A549 (cell line): Measurements from ENCODE around the gene RUNX3. TPM values are rescaled to one million over a fixed set of nuclear protein-coding genes. Genes with fewer than 3 reads are reported as not detected.

Experiments
- ATAC-seq, 2 experiments: fragments of 200-7000 bp in 1 of 2; fragments of >200 bp in 1 of 2; cut with Nextera tagmentation in 1 of 2; cut with Tn5 transposase in 1 of 2; 3 replicates each; pipeline versions ENCODE4 v1.8.0 to v1.9.1; 2018 to 2020; ENCODE audit warnings: mild to moderate bottlenecking in 1 of 2, moderate library complexity in 1 of 2
- CTCF ChIA-PET: fragments of 300-600 bp; sonication (Branson Sonifier 250); formaldehyde crosslinking; extraction: SDS; loops from one replicate; lab custom pipeline; 2021; ENCODE audit warnings: antibody characterized with exemption, inconsistent platforms; lab: Yijun Ruan, JAX
- POLR2A ChIA-PET: fragments of 350-600 bp; formaldehyde crosslinking; extraction: SDS; loops from one replicate; lab custom pipeline; 2021; ENCODE audit warnings: antibody characterized with exemption, inconsistent platforms; lab: Yijun Ruan, JAX
- DNase-seq, 2 experiments: peaks; one replicate each; pipeline versions ENCODE4 v3.0.0 to v3.0.0-alpha.2; 2011 to 2016; ENCODE audit warnings: low read depth in 1 of 2, low spot score in 1 of 2
- FAIRE-seq: peaks from 2 replicates; lab custom pipeline; 2011; peaks lifted over from hg19 to GRCh38; lab: Jason Lieb, UNC
- H3K27ac ChIP-seq, 2 experiments: fragments of >200 bp; sonication (Bioruptor Twin); formaldehyde crosslinking; 3 replicates each; pipeline ENCODE4 v1.5.1; 2016 to 2017
- H3K4me1 ChIP-seq: fragments of >200 bp; sonication (Bioruptor Twin); formaldehyde crosslinking; 3 replicates; pipeline ENCODE4 v1.6.1; 2016
- H3K4me2 ChIP-seq: fragments of >200 bp; sonication (Bioruptor Twin); formaldehyde crosslinking; 3 replicates; pipeline ENCODE4 v1.6.1; 2016
- H3K4me3 ChIP-seq: fragments of >200 bp; sonication (Bioruptor Twin); formaldehyde crosslinking; 3 replicates; pipeline ENCODE4 v1.5.1; 2016
- H3K9me3 ChIP-seq: fragments of >200 bp; sonication (Bioruptor Twin); formaldehyde crosslinking; 3 replicates; pipeline ENCODE4 v1.6.1; 2016
- CBX2 ChIP-seq: fragments of 200-600 bp; sonication (generic); IDR thresholded peaks from 2 replicates; pipeline ENCODE4 v1.6.1; 2016; ENCODE audit warnings: low read depth, mild to moderate bottlenecking, borderline replicate concordance
- CEBPB ChIP-seq, 2 experiments: fragments of >200 bp in 1 of 2; sonication (Bioruptor Twin) in 1 of 2; formaldehyde crosslinking in 1 of 2; IDR thresholded peaks; 2 replicates each; pipeline ENCODE4 v1.6.1; 2012 to 2016
- EHMT2 ChIP-seq: fragments of 200-600 bp; sonication (generic); IDR thresholded peaks from 2 replicates; pipeline ENCODE4 v1.6.1; 2016; ENCODE audit warnings: antibody characterized with exemption, low read depth, mild to moderate bottlenecking, moderate library complexity
- EP300 ChIP-seq, 2 experiments: fragments of >200 bp; sonication (Bioruptor Twin); formaldehyde crosslinking; IDR thresholded peaks; 2 replicates in 1 of 2; 3 replicates in 1 of 2; pipeline ENCODE4 v1.6.1; 2016 to 2017
- GATA3 ChIP-seq: IDR thresholded peaks from 2 replicates; pipeline ENCODE4 v1.6.1; 2012; ENCODE audit warnings: borderline replicate concordance
- HDAC2 ChIP-seq: fragments of 200-600 bp; sonication (generic); IDR thresholded peaks from 2 replicates; pipeline ENCODE4 v1.6.1; 2016
- HOXA7 ChIP-seq: fragments of 250-450 bp; sonication (Bioruptor Pico); IDR thresholded peaks from 2 replicates; pipeline ENCODE4 v1.5.0; 2020; ENCODE audit warnings: mild to moderate bottlenecking, moderate library complexity
- HOXB5 ChIP-seq: fragments of 250-450 bp; sonication (Bioruptor Pico); IDR thresholded peaks from 2 replicates; pipeline ENCODE4 v1.5.0; 2020; ENCODE audit warnings: mild to moderate bottlenecking, moderate library complexity
- JUN ChIP-seq, 2 experiments: fragments of >200 bp; sonication (Bioruptor Twin); formaldehyde crosslinking; IDR thresholded peaks; 2 replicates in 1 of 2; 3 replicates in 1 of 2; pipeline ENCODE4 v1.6.1; 2016 to 2017
- KDM1A ChIP-seq: fragments of 200-600 bp; sonication (generic); IDR thresholded peaks from 2 replicates; pipeline ENCODE4 v1.6.1; 2016; ENCODE audit warnings: low read depth, mild to moderate bottlenecking
- MYC ChIP-seq: IDR thresholded peaks from 2 replicates; pipeline ENCODE4 v1.6.1; 2012; ENCODE audit warnings: mild to moderate bottlenecking, inconsistent platforms, low read length, improper control_type of control experiment, borderline replicate concordance
- NPAS2 ChIP-seq: fragments of 250-450 bp; sonication (Bioruptor Pico); IDR thresholded peaks from 2 replicates; pipeline ENCODE4 v1.8.0; 2022; ENCODE audit warnings: mild to moderate bottlenecking, moderate library complexity, borderline replicate concordance
- POLR2A ChIP-seq: IDR thresholded peaks from 2 replicates; pipeline ENCODE4 v1.6.1; 2012; ENCODE audit warnings: mild to moderate bottlenecking, low read length
- RAD21 ChIP-seq, 2 experiments: fragments of >200 bp in 1 of 2; sonication (Bioruptor Twin) in 1 of 2; formaldehyde crosslinking in 1 of 2; IDR thresholded peaks in 1 of 2; conservative IDR thresholded peaks in 1 of 2; 2 replicates in 1 of 2; 3 replicates in 1 of 2; pipeline ENCODE4 v1.6.1; 2012 to 2018; ENCODE audit warnings: inconsistent platforms in 1 of 2
- RFX5 ChIP-seq: fragments of 450-650 bp; IDR thresholded peaks from 2 replicates; pipeline ENCODE4 v1.7.1; 2014; ENCODE audit warnings: antibody characterized with exemption, mild to moderate bottlenecking, moderate library complexity
- RNF2 ChIP-seq: fragments of 200-600 bp; sonication (generic); IDR thresholded peaks from 2 replicates; pipeline ENCODE4 v1.6.1; 2016; ENCODE audit warnings: low read depth, mild to moderate bottlenecking, antibody characterized with exemption, moderate library complexity, borderline replicate concordance
- SMC3 ChIP-seq: fragments of >200 bp; sonication (Bioruptor Twin); formaldehyde crosslinking; IDR thresholded peaks from 3 replicates; pipeline ENCODE4 v1.6.1; 2018; ENCODE audit warnings: inconsistent platforms
- TFCP2L1 ChIP-seq: fragments of 250-450 bp; sonication (Bioruptor Pico); IDR thresholded peaks from 2 replicates; pipeline ENCODE4 v1.5.0; 2021; ENCODE audit warnings: mild to moderate bottlenecking
- ZC3H11A ChIP-seq: fragments of 450-650 bp; IDR thresholded peaks from 2 replicates; pipeline ENCODE4 v1.6.1; 2014; ENCODE audit warnings: antibody characterized with exemption, mild to moderate bottlenecking
- ZNF302 ChIP-seq: fragments of 250-450 bp; sonication (Bioruptor Pico); IDR thresholded peaks from 2 replicates; pipeline ENCODE4 v1.9.0; 2021; ENCODE audit warnings: inconsistent platforms, mild to moderate bottlenecking, moderate library complexity
- WGBS: methylation state at CpG from one replicate; pipeline ENCODE4 v1.1.6; 2017; ENCODE audit errors: missing lambda C conversion rate; 5-methylcytosine and 5-hydroxymethylcytosine counted together
- polyA plus RNA-seq, 4 experiments: library from polyadenylated mRNA; depleted of rRNA in 3 of 4; stranded (reverse); fragments of >200 nt; fragmentation: RNase III in 1 of 4; extraction: RNeasy Plus Mini Kit Qiagen cat#74134 plus additional on column Dnase treatment in 1 of 4; gene quantifications; 2 replicates in 3 of 4; 3 replicates in 1 of 4; pipeline ENCODE4 v1.2.3, GENCODE V29; 2011 to 2017
- TF ChIP-seq, protein P1 (sequence below): fragments of 200-600 bp; sonication (generic); IDR thresholded peaks from 2 replicates; pipeline ENCODE4 v1.6.1; 2016; ENCODE audit warnings: antibody characterized with exemption, mild to moderate bottlenecking, moderate library complexity
- TF ChIP-seq, protein P2 (sequence below): fragments of >200 bp; sonication (Bioruptor Twin); formaldehyde crosslinking; IDR thresholded peaks from 3 replicates; pipeline ENCODE4 v1.6.1; 2016

Gene RUNX3
- polyA plus RNA-seq, 2 of the 4 experiments (the other 2 are of a cell fraction) = 1.4 to 4.0 TPM

DNA sequence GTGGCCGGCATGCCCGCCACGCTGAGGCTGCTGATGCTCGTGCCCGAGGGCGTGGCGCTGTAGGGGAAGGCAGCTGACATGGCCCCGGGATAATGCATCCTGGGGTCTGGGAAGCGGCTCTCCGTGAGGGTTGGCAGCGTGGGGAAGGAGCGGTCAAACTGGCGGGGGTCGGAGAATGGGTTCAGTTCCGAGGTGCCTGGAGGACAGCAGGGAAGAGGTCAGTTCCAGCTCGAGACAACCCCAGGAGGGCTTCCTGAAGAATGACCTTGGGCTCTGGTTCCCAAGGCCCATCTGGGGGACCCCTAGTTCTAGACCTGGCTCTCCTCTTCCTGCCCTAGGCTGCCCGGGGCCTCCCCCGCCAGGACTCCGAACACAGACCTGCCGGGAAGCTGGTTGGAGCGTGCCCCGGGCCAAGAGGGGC lies 27.6 kb downstream of the RUNX3 start:
- H3K27ac ChIP-seq = no peak overlapping the region
- H3K9me3 ChIP-seq = no peaks in the 10 kb centered on the region
- CTCF ChIA-PET = no interaction called here
- TF ChIP-seq MYC (no peak), EP300 (IDR thresholded peaks at IDR 0.05) (no peak), ZC3H11A (no peak), NPAS2 (CRISPR knock-in tag) (no peak), RFX5 (no peak), TFCP2L1 (CRISPR knock-in tag) (no peak), EHMT2 (no peak), SMC3 (no peak), KDM1A (no peak), POLR2A (no peak), CEBPB (IDR thresholded peaks at IDR 0.05) (no peak), GATA3 (no peak), HOXB5 (CRISPR knock-in tag) (no peak), JUN (IDR thresholded peaks at IDR 0.05) (no peak), HDAC2 (no peak)
- TF ChIP-seq, protein P1, sequence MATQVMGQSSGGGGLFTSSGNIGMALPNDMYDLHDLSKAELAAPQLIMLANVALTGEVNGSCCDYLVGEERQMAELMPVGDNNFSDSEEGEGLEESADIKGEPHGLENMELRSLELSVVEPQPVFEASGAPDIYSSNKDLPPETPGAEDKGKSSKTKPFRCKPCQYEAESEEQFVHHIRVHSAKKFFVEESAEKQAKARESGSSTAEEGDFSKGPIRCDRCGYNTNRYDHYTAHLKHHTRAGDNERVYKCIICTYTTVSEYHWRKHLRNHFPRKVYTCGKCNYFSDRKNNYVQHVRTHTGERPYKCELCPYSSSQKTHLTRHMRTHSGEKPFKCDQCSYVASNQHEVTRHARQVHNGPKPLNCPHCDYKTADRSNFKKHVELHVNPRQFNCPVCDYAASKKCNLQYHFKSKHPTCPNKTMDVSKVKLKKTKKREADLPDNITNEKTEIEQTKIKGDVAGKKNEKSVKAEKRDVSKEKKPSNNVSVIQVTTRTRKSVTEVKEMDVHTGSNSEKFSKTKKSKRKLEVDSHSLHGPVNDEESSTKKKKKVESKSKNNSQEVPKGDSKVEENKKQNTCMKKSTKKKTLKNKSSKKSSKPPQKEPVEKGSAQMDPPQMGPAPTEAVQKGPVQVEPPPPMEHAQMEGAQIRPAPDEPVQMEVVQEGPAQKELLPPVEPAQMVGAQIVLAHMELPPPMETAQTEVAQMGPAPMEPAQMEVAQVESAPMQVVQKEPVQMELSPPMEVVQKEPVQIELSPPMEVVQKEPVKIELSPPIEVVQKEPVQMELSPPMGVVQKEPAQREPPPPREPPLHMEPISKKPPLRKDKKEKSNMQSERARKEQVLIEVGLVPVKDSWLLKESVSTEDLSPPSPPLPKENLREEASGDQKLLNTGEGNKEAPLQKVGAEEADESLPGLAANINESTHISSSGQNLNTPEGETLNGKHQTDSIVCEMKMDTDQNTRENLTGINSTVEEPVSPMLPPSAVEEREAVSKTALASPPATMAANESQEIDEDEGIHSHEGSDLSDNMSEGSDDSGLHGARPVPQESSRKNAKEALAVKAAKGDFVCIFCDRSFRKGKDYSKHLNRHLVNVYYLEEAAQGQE = no peak
- TF ChIP-seq, all 56 proteins: peak for 0
- 93% methylated on average over 20 of the region's 22 CpGs for WGBS
- Histone ChIP-seq H3K4me1 (no peaks in the 10 kb centered on the region), H3K4me2 (no peak overlapping the region), H3K4me3 (no peak overlapping the region)
- ATAC-seq (no peak), FAIRE-seq (no peak), DNase-seq (no peak)
- POLR2A ChIA-PET = no interaction called here

GRCh38 chr1:24901791-24902470 lies 28.1 kb downstream of the RUNX3 start:
- no peak for DNase-seq
- WGBS = 96% methylated on average over 31 of the region's 38 CpGs
- no peak overlapping the region for H3K4me2 ChIP-seq
- TF ChIP-seq RNF2 (no peak), RAD21 (conservative IDR thresholded peaks at IDR 0.05 in 1 of 2, IDR thresholded peaks at IDR 0.05 in 1 of 2) (no peak), ZNF302 (CRISPR knock-in tag) (no peak), HOXA7 (CRISPR knock-in tag) (no peak), CBX2 (no peak)
- TF ChIP-seq, protein P2, sequence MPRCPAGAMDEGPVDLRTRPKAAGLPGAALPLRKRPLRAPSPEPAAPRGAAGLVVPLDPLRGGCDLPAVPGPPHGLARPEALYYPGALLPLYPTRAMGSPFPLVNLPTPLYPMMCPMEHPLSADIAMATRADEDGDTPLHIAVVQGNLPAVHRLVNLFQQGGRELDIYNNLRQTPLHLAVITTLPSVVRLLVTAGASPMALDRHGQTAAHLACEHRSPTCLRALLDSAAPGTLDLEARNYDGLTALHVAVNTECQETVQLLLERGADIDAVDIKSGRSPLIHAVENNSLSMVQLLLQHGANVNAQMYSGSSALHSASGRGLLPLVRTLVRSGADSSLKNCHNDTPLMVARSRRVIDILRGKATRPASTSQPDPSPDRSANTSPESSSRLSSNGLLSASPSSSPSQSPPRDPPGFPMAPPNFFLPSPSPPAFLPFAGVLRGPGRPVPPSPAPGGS = no peak
- TF ChIP-seq, protein P1 = no peak
- TF ChIP-seq, all 56 proteins: peak for 0
- Histone ChIP-seq H3K9me3 (no peaks in the 10 kb centered on the region), H3K4me3 (no peak overlapping the region), H3K27ac (no peak overlapping the region), H3K4me1 (no peaks in the 10 kb centered on the region)
- POLR2A ChIA-PET = no interaction called here
- FAIRE-seq (no peak), ATAC-seq (no peak)
- CTCF ChIA-PET = no interaction called here
